NOMO-1 treated with dmso at 0.1 percent for 144 hours (cell line): ENCODE data around the gene ATIC.
"Not testable (repeated sequence)": the region's sequence is repeated elsewhere in the genome, so short reads cannot be mapped to it uniquely, and the experiment has no call there.

Experiments used
- DNase-seq: peaks from one replicate; lab custom pipeline; 2025; ENCODE audit not compliant: unreplicated experiment; lab: John Stamatoyannopoulos, UW

The ATIC gene

GRCh38 chr2:215360059-215360458 lies 48.2 kb downstream of the ATIC start:
- not testable (repeated sequence) for DNase-seq

- DNase-seq, result no peak
These were observed 48.7 kb downstream of the ATIC start for GRCh38 chr2:215360596-215360995.

GRCh38 chr2:215361211-215361875 lies 49.5 kb downstream of the ATIC start:
- no peak for DNase-seq

- no peak for DNase-seq
These were observed 50.2 kb downstream of the ATIC start for GRCh38 chr2:215361876-215362561.

- DNase-seq, result no peak
These were observed 50.7 kb downstream of the ATIC start for GRCh38 chr2:215362562-215362904.

GRCh38 chr2:215363039-215363438 lies 51.2 kb downstream of the ATIC start:
- no peak for DNase-seq

GRCh38 chr2:215363461-215364156 lies 51.8 kb downstream of the ATIC start:
- no peak for DNase-seq

GRCh38 chr2:215364157-215365155 lies 52.6 kb downstream of the ATIC start:
- DNase-seq, result no peak

- DNase-seq, result no peak
These were observed 53.4 kb downstream of the ATIC start for GRCh38 chr2:215365184-215365658.

- no peak for DNase-seq
These were observed 54.7 kb downstream of the ATIC start for GRCh38 chr2:215366440-215367032.

- DNase-seq, result no peak
These were observed 56.0 kb downstream of the ATIC start for GRCh38 chr2:215367662-215368492.

GRCh38 chr2:215368493-215368809 lies 56.6 kb downstream of the ATIC start:
- no peak for DNase-seq

- no peak for DNase-seq
These were observed 57.4 kb downstream of the ATIC start for GRCh38 chr2:215369181-215369760.

GRCh38 chr2:215370112-215370965 lies 58.5 kb downstream of the ATIC start:
- DNase-seq, result no peak

- DNase-seq, result no peak
These were observed 60.3 kb downstream of the ATIC start for GRCh38 chr2:215371915-215372897.

GRCh38 chr2:215372968-215373649 lies 61.2 kb downstream of the ATIC start:
- DNase-seq, result no peak

- no peak for DNase-seq
These were observed 62.1 kb downstream of the ATIC start for GRCh38 chr2:215374002-215374401.
